GM06990 (cell line): ENCODE results near the gene IFRD2.
"Not testable (repeated sequence)": the region's sequence is repeated elsewhere in the genome, so short reads cannot be mapped to it uniquely, and the experiment has no call there.

Experiments used
- DNase-seq: peaks from one replicate; pipeline ENCODE4 v3.0.0-alpha.2; 2011; ENCODE audit not compliant: insufficient read length; ENCODE audit errors: extremely low read depth
- H3K27me3 ChIP-seq: replicated peaks from 2 replicates; pipeline ENCODE4 v1.6.0; 2011; ENCODE audit warnings: low read length; ENCODE audit not compliant: control insufficient read depth, insufficient read depth
- H3K36me3 ChIP-seq: 2 replicates; pipeline ENCODE4 v1.5.1; 2011; ENCODE audit warnings: low read length; ENCODE audit not compliant: control insufficient read depth, insufficient read depth
- H3K4me3 ChIP-seq: replicated peaks from 2 replicates; pipeline ENCODE4 v1.5.1; 2011; ENCODE audit warnings: low read depth, mild to moderate bottlenecking, control low read depth, low read length
- CTCF ChIP-seq: IDR thresholded peaks from 2 replicates; pipeline ENCODE4 v1.5.1; 2011; ENCODE audit warnings: low read length, control low read depth, mild to moderate bottlenecking, inconsistent platforms; ENCODE audit not compliant: insufficient read depth, poor library complexity, severe bottlenecking

Gene IFRD2

GRCh38 chr3:50250514-50250913 is 41.7 kb downstream of the IFRD2 start:
- no peak for TF ChIP-seq CTCF
- DNase-seq: no peak
- Histone ChIP-seq H3K36me3 (peaks cover 46% of the 10 kb centered on the region), H3K4me3 (no peak overlapping the region), H3K27me3 (no peaks in the 10 kb centered on the region)

GRCh38 chr3:50249457-50249856 is 42.8 kb downstream of the IFRD2 start:
- TF ChIP-seq CTCF: no peak
- DNase-seq: no peak
- Histone ChIP-seq H3K4me3 (no peak overlapping the region), H3K36me3 (peaks cover 40% of the 10 kb centered on the region), H3K27me3 (no peaks in the 10 kb centered on the region)

- Histone ChIP-seq H3K4me3 (no peak overlapping the region), H3K27me3 (no peaks in the 10 kb centered on the region), H3K36me3 (peaks cover 36% of the 10 kb centered on the region)
- no peak for DNase-seq
- TF ChIP-seq CTCF: no peak
Observed at GRCh38 chr3:50248387-50248786, 43.8 kb downstream of the IFRD2 start.

GRCh38 chr3:50246517-50246954 is 45.7 kb downstream of the IFRD2 start:
- Histone ChIP-seq H3K36me3 (peaks cover 29% of the 10 kb centered on the region), H3K27me3 (no peaks in the 10 kb centered on the region), H3K4me3 (peak overlapping the region; percentile 60)
- no peak for DNase-seq
- no peak for TF ChIP-seq CTCF

GRCh38 chr3:50245831-50246516 is 46.3 kb downstream of the IFRD2 start:
- Histone ChIP-seq H3K36me3 (peaks cover 26% of the 10 kb centered on the region), H3K27me3 (no peaks in the 10 kb centered on the region), H3K4me3 (peak overlapping the region; percentile 60)
- peak; percentile 98 for TF ChIP-seq CTCF
- DNase-seq: peak; percentile 86

- Histone ChIP-seq H3K27me3 (no peaks in the 10 kb centered on the region), H3K4me3 (peak overlapping the region; percentile 60), H3K36me3 (peaks cover 24% of the 10 kb centered on the region)
- TF ChIP-seq CTCF: no peak
- DNase-seq: no peak
Observed at GRCh38 chr3:50245251-50245745, 46.9 kb downstream of the IFRD2 start.

- DNase-seq, H3K4me3 ChIP-seq, H3K27me3 ChIP-seq: not testable (repeated sequence)
- H3K36me3 ChIP-seq: peaks cover 22% of the 10 kb centered on the region
Observed at GRCh38 chr3:50244813-50245212, 47.4 kb downstream of the IFRD2 start.
